Activated T-helper 1 cell treated with anti-CD3 and anti-CD28 coated beads, Interleukin-12 subunit alpha, Interleukin-12 subunit beta, Interleukin-2, Interleukin-4 antibody, amounts not matched to agents 30 ng/mL and 10 ng/mL and 1 ng/mL, durations not matched to agents 14 hours and 24 hours and 36 hours (primary cell): ENCODE results near the gene MT1E. TPM values are rescaled to one million over a fixed set of nuclear protein-coding genes. Genes with fewer than 3 reads are reported as not detected.
A peak's percentile ranks its signal among the peaks of the same experiment; 100 is the strongest.
"Not testable (repeated sequence)": the region's sequence is repeated elsewhere in the genome, so short reads cannot be mapped to it uniquely, and the experiment has no call there.

ENCODE experiments used
- DNase-seq: peaks from one replicate; pipeline ENCODE4 v3.0.0; 2021; ENCODE audit warnings: low spot score
- H3K27ac Mint-ChIP-seq: one replicate; pipeline ENCODE4 v1.8.0; 2021; ENCODE audit warnings: mild to moderate bottlenecking, mixed read lengths
- H3K27me3 Mint-ChIP-seq: one replicate; pipeline ENCODE4 v1.8.0; 2022; ENCODE audit warnings: mild to moderate bottlenecking, moderate library complexity, mixed read lengths; ENCODE audit not compliant: insufficient read depth
- H3K36me3 Mint-ChIP-seq: one replicate; pipeline ENCODE4 v1.8.0; 2021; ENCODE audit warnings: low read depth, mixed read lengths
- H3K4me1 Mint-ChIP-seq: one replicate; pipeline ENCODE4 v1.8.0; 2021; ENCODE audit warnings: low read depth, mixed read lengths
- H3K4me3 Mint-ChIP-seq: one replicate; pipeline ENCODE4 v1.8.0; 2021; ENCODE audit warnings: mild to moderate bottlenecking, moderate library complexity, mixed read lengths
- H3K9me3 Mint-ChIP-seq: one replicate; pipeline ENCODE4 v1.8.0; 2021; ENCODE audit warnings: mixed read lengths
- intact Hi-C: fragments of 100-400 bp; cut with micrococcal nuclease; formaldehyde crosslinking; loops from one replicate; pipeline ENCODE4 v1.15.1; 2024
- total RNA-seq: library from RNA; stranded (reverse); gene quantifications from 2 replicates; pipeline ENCODE4 v1.2.3, GENCODE V29; 2022

Gene MT1E
- total RNA-seq, 1 donor from 2014 or later, result 135 TPM

- H3K36me3 Mint-ChIP-seq, result peaks cover 1% of the 10 kb centered on the region
- H3K4me1 Mint-ChIP-seq, result peaks cover 15% of the 10 kb centered on the region
- H3K4me3 Mint-ChIP-seq, result no peak overlapping the region
- intact Hi-C loops, result no loop called here
- H3K27me3 Mint-ChIP-seq, result peaks cover 44% of the 10 kb centered on the region
- DNase-seq, result no peak
- no peaks in the 10 kb centered on the region for H3K9me3 Mint-ChIP-seq
- no peak overlapping the region for H3K27ac Mint-ChIP-seq
Measured at GRCh38 chr16:56647641-56648431, 22.3 kb downstream of the MT1E start.

- Mint-ChIP-seq H3K9me3 (no peaks in the 10 kb centered on the region), H3K4me3 (no peak overlapping the region), H3K4me1 (peaks cover 2% of the 10 kb centered on the region), H3K36me3 (peaks cover 1% of the 10 kb centered on the region), H3K27ac (no peak overlapping the region), H3K27me3 (peaks cover 42% of the 10 kb centered on the region)
- DNase-seq, result no peak
- intact Hi-C loops, result no loop called here
Measured at GRCh38 chr16:56649271-56649670, 23.7 kb downstream of the MT1E start.

GRCh38 chr16:56649820-56650219, 24.2 kb downstream of the MT1E start:
- intact Hi-C loops, result no loop called here
- Mint-ChIP-seq H3K27ac (no peak overlapping the region), H3K36me3 (peaks cover 1% of the 10 kb centered on the region), H3K27me3 (peaks cover 43% of the 10 kb centered on the region), H3K9me3 (no peaks in the 10 kb centered on the region), H3K4me1 (peaks cover under 1% of the 10 kb centered on the region), H3K4me3 (no peak overlapping the region)
- DNase-seq, result no peak

- Mint-ChIP-seq H3K4me3 (no peak within 1 kb of the TSS), H3K27ac (no peak within 1 kb of the TSS), H3K4me1 (peaks cover 4% of the 10 kb centered on the region), H3K36me3 (peaks cover 1% of the 10 kb centered on the region), H3K27me3 (peaks cover 39% of the 10 kb centered on the region), H3K9me3 (no peaks in the 10 kb centered on the region)
- no peak for DNase-seq
- intact Hi-C loops, result no loop called here
Measured at GRCh38 chr16:56651586-56651985, 26.0 kb downstream of the MT1E start, which contains the start of gene MT1B. Gene MT1B (plus strand): TSS chr16:56651886. CDS start chr16:56651954, 68 bp downstream.

- intact Hi-C loops, result no loop called here
- Mint-ChIP-seq H3K4me3 (no peak overlapping the region), H3K27ac (no peak overlapping the region), H3K27me3 (peaks cover 31% of the 10 kb centered on the region), H3K4me1 (peaks cover 8% of the 10 kb centered on the region), H3K9me3 (no peaks in the 10 kb centered on the region), H3K36me3 (peaks cover 1% of the 10 kb centered on the region)
- DNase-seq, result no peak
Measured at GRCh38 chr16:56652600-56652999, 27.0 kb downstream of the MT1E start.

- intact Hi-C loops, result no loop called here
- Mint-ChIP-seq H3K9me3 (no peaks in the 10 kb centered on the region), H3K4me3 (no peak overlapping the region), H3K4me1 (peaks cover 14% of the 10 kb centered on the region), H3K36me3 (peaks cover 1% of the 10 kb centered on the region), H3K27ac (no peak overlapping the region), H3K27me3 (peaks cover 31% of the 10 kb centered on the region)
- DNase-seq, result no peak
Measured at GRCh38 chr16:56653218-56653617, 27.6 kb downstream of the MT1E start.

- H3K27me3 Mint-ChIP-seq, result peaks cover 21% of the 10 kb centered on the region
- H3K4me3 Mint-ChIP-seq, result peak within 1 kb of the TSS; percentile 98
- H3K27ac Mint-ChIP-seq, result peak within 1 kb of the TSS; percentile 82
- intact Hi-C loops, result loop anchor here (1.0 kb wide), 4 partner anchors 14 to 49 kb away; partner anchors contain the start of genes MT1E, MT1X and MT2A
- H3K9me3 Mint-ChIP-seq, result no peaks in the 10 kb centered on the region
- H3K4me1 Mint-ChIP-seq, result peaks cover 26% of the 10 kb centered on the region
- peak; percentile 38 for DNase-seq
- peaks cover 3% of the 10 kb centered on the region for H3K36me3 Mint-ChIP-seq
Measured at GRCh38 chr16:56657555-56658326, 32.2 kb downstream of the MT1E start, which contains the start of gene MT1F. Gene MT1F (plus strand): TSS chr16:56657959. CDS start chr16:56658059, 100 bp downstream.

GRCh38 chr16:56658327-56658875, 32.8 kb downstream of the MT1E start:
- H3K27me3 Mint-ChIP-seq, result peaks cover 19% of the 10 kb centered on the region

GRCh38 chr16:56662357-56663354, 37.1 kb downstream of the MT1E start:
- intact Hi-C loops, result loop anchor here (2.0 kb wide), 1 partner anchor 20 kb away; no protein-coding TSS in a partner anchor
- DNase-seq, result no peak
- no peaks in the 10 kb centered on the region for H3K9me3 Mint-ChIP-seq
- peaks cover 25% of the 10 kb centered on the region for H3K27me3 Mint-ChIP-seq
- H3K4me1 Mint-ChIP-seq, result peaks cover 44% of the 10 kb centered on the region
- peak overlapping the region; percentile 80 for H3K4me3 Mint-ChIP-seq
- peaks cover 8% of the 10 kb centered on the region for H3K36me3 Mint-ChIP-seq
- H3K27ac Mint-ChIP-seq, result peak overlapping the region; percentile 47

More at GRCh38 chr16:56658327-56658875, 32.8 kb downstream of the MT1E start:
- no peak for DNase-seq
- no peaks in the 10 kb centered on the region for H3K9me3 Mint-ChIP-seq
- H3K27ac Mint-ChIP-seq, result peak overlapping the region; percentile 82
- peaks cover 30% of the 10 kb centered on the region for H3K4me1 Mint-ChIP-seq
- H3K4me3 Mint-ChIP-seq, result peak overlapping the region; percentile 98
- peaks cover 5% of the 10 kb centered on the region for H3K36me3 Mint-ChIP-seq
- intact Hi-C loops, result no loop called here

GRCh38 chr16:56664506-56664905, 38.9 kb downstream of the MT1E start:
- intact Hi-C loops, result no loop called here
- Mint-ChIP-seq H3K4me3 (no peak overlapping the region), H3K27ac (no peak overlapping the region), H3K27me3 (peaks cover 34% of the 10 kb centered on the region), H3K9me3 (no peaks in the 10 kb centered on the region), H3K36me3 (peaks cover 13% of the 10 kb centered on the region), H3K4me1 (peaks cover 53% of the 10 kb centered on the region)
- no peak for DNase-seq

GRCh38 chr16:56665286-56666261, 40.0 kb downstream of the MT1E start:
- DNase-seq, intact Hi-C loops, H3K9me3 Mint-ChIP-seq, H3K4me3 Mint-ChIP-seq, H3K27ac Mint-ChIP-seq: not testable (repeated sequence)
- peaks cover 10% of the 10 kb centered on the region for H3K36me3 Mint-ChIP-seq
- H3K4me1 Mint-ChIP-seq, result peaks cover 57% of the 10 kb centered on the region
- H3K27me3 Mint-ChIP-seq, result peaks cover 36% of the 10 kb centered on the region
